HG02870 (cell line): Measurements from ENCODE around the gene KRTAP5-10.
"Not testable (repeated sequence)": the region's sequence is repeated elsewhere in the genome, so short reads cannot be mapped to it uniquely, and the experiment has no call there.

Experiments used
- ATAC-seq: cut with Tn5 transposase; IDR thresholded peaks from one replicate; pipeline ENCODE4 v1.9.1; 2021; ENCODE audit warnings: mild to moderate bottlenecking, moderate library complexity; ENCODE audit not compliant: unreplicated experiment

The KRTAP5-10 gene

GRCh38 chr11:71607520-71608216 lies 42.3 kb downstream of the KRTAP5-10 start:
- not testable (repeated sequence) for ATAC-seq

GRCh38 chr11:71608272-71608671 lies 42.9 kb downstream of the KRTAP5-10 start:
- ATAC-seq = not testable (repeated sequence)

- ATAC-seq = not testable (repeated sequence)
Measured at GRCh38 chr11:71611218-71611910, 46.0 kb downstream of the KRTAP5-10 start.

GRCh38 chr11:71613931-71614330 lies 48.6 kb downstream of the KRTAP5-10 start:
- not testable (repeated sequence) for ATAC-seq

GRCh38 chr11:71614366-71614917 lies 49.1 kb downstream of the KRTAP5-10 start:
- ATAC-seq = not testable (repeated sequence)

- not testable (repeated sequence) for ATAC-seq
Measured at GRCh38 chr11:71615003-71615402, 49.6 kb downstream of the KRTAP5-10 start.
